K562 (cell line): ENCODE data around the gene TIAM1. TPM values are rescaled to one million over a fixed set of nuclear protein-coding genes. Genes with fewer than 3 reads are reported as not detected.
A peak's percentile ranks its signal among the peaks of the same experiment; 100 is the strongest.

Source experiments
- ATAC-seq: fragments of 200-7000 bp; cut with Tn5 transposase; 3 replicates; pipeline ENCODE4 v1.9.1; 2020; ENCODE audit warnings: moderate library complexity
- BruUV-seq: library from RNA; stranded (reverse); fragments of 400-500 nt; replicated peaks from 2 replicates; lab custom pipeline; 2021; lab: Mats Ljungman, UMichigan
- CTCF ChIA-PET: fragments of 300-600 bp; formaldehyde crosslinking; extraction: SDS; loops from one replicate; lab custom pipeline; 2021; ENCODE audit warnings: low intra/inter-chr PET ratio; lab: Yijun Ruan, JAX
- POLR2A ChIA-PET: fragments of 300-600, 350-650 bp; sonication (Branson Sonifier 250); formaldehyde crosslinking; extraction: SDS; loops from one replicate; lab custom pipeline; 2021; ENCODE audit warnings: antibody characterized with exemption, inconsistent platforms; lab: Yijun Ruan, JAX
- DNase-seq, 4 experiments: peaks; one replicate each; pipeline versions ENCODE4 v3.0.0 to v3.0.0-alpha.2; 2011 to 2018; ENCODE audit warnings: low spot score in 3 of 4, mixed read lengths in 3 of 4; ENCODE audit errors: extremely low read depth in 1 of 4
- FAIRE-seq: peaks from 2 replicates; lab custom pipeline; 2011; peaks lifted over from hg19 to GRCh38; lab: Jason Lieb, UNC
- H2AFZ ChIP-seq: 2 replicates; pipeline ENCODE4 v1.6.0; 2011; ENCODE audit warnings: low read depth, low read length, control low read depth, inconsistent platforms
- H3K27ac ChIP-seq: fragments of 200-600 bp; 3 replicates; pipeline ENCODE4 v1.8.0; 2011; ENCODE audit warnings: low read depth, mild to moderate bottlenecking, control low read depth, inconsistent platforms, low read length, moderate library complexity, mixed read lengths; ENCODE audit errors: extremely low read depth
- H3K27me3 ChIP-seq, 2 experiments: fragments of 300-600 bp in 1 of 2; 2 replicates in 1 of 2; 3 replicates in 1 of 2; pipeline versions ENCODE4 v1.6.0 to v1.8.0; 2011; ENCODE audit warnings: inconsistent platforms in 2 of 2, low read length in 2 of 2, mild to moderate bottlenecking in 1 of 2, mixed read lengths in 1 of 2, moderate library complexity in 1 of 2; ENCODE audit not compliant: control insufficient read depth in 2 of 2, insufficient read depth in 2 of 2
- H3K36me3 ChIP-seq: fragments of 300-600 bp; 3 replicates; pipeline ENCODE4 v1.8.0; 2011; ENCODE audit warnings: mild to moderate bottlenecking, low read length, inconsistent platforms; ENCODE audit not compliant: control insufficient read depth, insufficient read depth
- H3K4me1 ChIP-seq, 2 experiments: fragments of 200-600 bp in 1 of 2; replicated peaks in 1 of 2; 2 replicates in 1 of 2; 3 replicates in 1 of 2; pipeline versions ENCODE4 v1.5.1 to v1.8.0; 2011; ENCODE audit warnings: inconsistent platforms in 2 of 2, low read length in 2 of 2, mild to moderate bottlenecking in 1 of 2, mixed read lengths in 1 of 2, moderate library complexity in 1 of 2; ENCODE audit not compliant: control insufficient read depth in 2 of 2, insufficient read depth in 2 of 2
- H3K4me2 ChIP-seq: 2 replicates; pipeline ENCODE4 v1.6.1; 2011; ENCODE audit warnings: low read length, control low read depth, inconsistent platforms, mixed read lengths; ENCODE audit not compliant: insufficient read depth
- H3K4me3 ChIP-seq: fragments of 200-600 bp; sonication (generic), shearing (Covaris generic); 2 replicates; pipeline ENCODE4 v1.5.1; 2016; ENCODE audit warnings: control low read depth, inconsistent platforms
- H3K79me2 ChIP-seq: fragments of 200-600 bp; 3 replicates; pipeline ENCODE4 v1.8.0; 2011; ENCODE audit warnings: low read length, inconsistent platforms; ENCODE audit not compliant: control insufficient read depth, insufficient read depth
- H3K9ac ChIP-seq, 2 experiments: 2 replicates each; pipeline versions ENCODE4 v1.6.0 to v1.6.1; 2011; ENCODE audit warnings: low read depth in 2 of 2, low read length in 2 of 2, control low read depth in 1 of 2, inconsistent platforms in 1 of 2, mild to moderate bottlenecking in 1 of 2, mixed read lengths in 1 of 2; ENCODE audit not compliant: insufficient read depth in 1 of 2
- H3K9me1 ChIP-seq: one replicate; pipeline ENCODE4 v1.6.0; 2011; ENCODE audit warnings: inconsistent platforms, mild to moderate bottlenecking, low read length, moderate library complexity; ENCODE audit not compliant: control insufficient read depth, insufficient read depth
- H3K9me3 ChIP-seq: replicated peaks from 2 replicates; pipeline ENCODE4 v1.5.1; 2011; ENCODE audit warnings: low read depth, low read length, inconsistent platforms; ENCODE audit not compliant: control insufficient read depth, insufficient read depth
- H4K20me1 ChIP-seq: replicated peaks from 2 replicates; pipeline ENCODE4 v1.6.1; 2011; ENCODE audit warnings: low read length, inconsistent platforms, mixed read lengths; ENCODE audit not compliant: control insufficient read depth, insufficient read depth
- MBD2 ChIP-seq: sonication (generic); IDR thresholded peaks from 2 replicates; pipeline ENCODE4 v1.6.1; 2016; ENCODE audit warnings: low read depth, borderline replicate concordance
- MEIS2 ChIP-seq: fragments of 450-650 bp; IDR thresholded peaks from 2 replicates; pipeline ENCODE4 v1.6.1; 2014; ENCODE audit warnings: mild to moderate bottlenecking; ENCODE audit not compliant: partially characterized antibody
- MTA1 ChIP-seq: fragments of 450-650 bp; IDR thresholded peaks from 2 replicates; pipeline ENCODE4 v1.6.1; 2017; ENCODE audit warnings: borderline replicate concordance
- PCBP1 ChIP-seq: fragments of 200-400 bp; formaldehyde crosslinking; IDR thresholded peaks from 2 replicates; pipeline ENCODE4 v1.6.1; 2018; ENCODE audit warnings: mild to moderate bottlenecking, low read depth, low read length; ENCODE audit not compliant: poor library complexity, severe bottlenecking
- WGBS: fragments of 100-300 bp; shearing (Covaris generic); methylation state at CpG from one replicate; pipeline ENCODE4 v1.1.6; 2016; ENCODE audit warnings: low coverage, mixed read lengths; ENCODE audit not compliant: insufficient coverage; ENCODE audit errors: missing lambda C conversion rate; 5-methylcytosine and 5-hydroxymethylcytosine counted together
- in situ Hi-C: fragments of 300-500 bp; cut with MboI; formaldehyde crosslinking; loops from 4 replicates; pipeline ENCODE4 v1.15.0; 2018; ENCODE audit warnings: inconsistent platforms, mixed read lengths
- intact Hi-C: fragments of 100-400 bp; cut with micrococcal nuclease; formaldehyde crosslinking; loops from 2 replicates; pipeline ENCODE4 v1.14.2; 2022
- polyA plus RNA-seq, 8 experiments: library from polyadenylated mRNA; depleted of rRNA in 4 of 8; stranded (reverse) in 5 of 8; unstranded in 3 of 8; fragments of >200 nt; fragmentation: Nextera tagmentation in 2 of 8; fragmentation: Illumina TruSeq in 1 of 8; extraction: Ambion mirVana in 2 of 8; extraction: Trizol in 1 of 8; gene quantifications; 2 replicates each; pipeline versions ENCODE4 v1.2.1 to v1.2.3, GENCODE V29; 2011 to 2014; ENCODE audit warnings: inconsistent platforms in 1 of 8, missing spikeins in 1 of 8
- total RNA-seq, 7 experiments: library from RNA; depleted of rRNA in 6 of 7; stranded (reverse); fragments of >200 nt in 6 of 7; fragmentation: Illumina TruSeq in 2 of 7; extraction: Trizol in 2 of 7; gene quantifications; 2 replicates each; pipeline versions ENCODE4 v1.2.1 to v1.2.3, GENCODE V29; 2011 to 2021; ENCODE audit warnings: low replicate concordance in 1 of 7
- TF ChIP-seq, protein P1 (sequence below): fragments of 450-650 bp; IDR thresholded peaks from 2 replicates; pipeline ENCODE4 v1.6.1; 2016
- TF ChIP-seq, protein P2 (sequence below), 3 experiments: IDR thresholded peaks in 2 of 3; conservative IDR thresholded peaks in 1 of 3; 2 replicates each; pipeline ENCODE4 v1.5.1; 2011 to 2012; ENCODE audit warnings: low read length in 3 of 3, mild to moderate bottlenecking in 3 of 3, control low read depth in 2 of 3, improper control_type of control experiment in 1 of 3, inconsistent platforms in 1 of 3, low read depth in 1 of 3, mixed read lengths in 1 of 3, moderate library complexity in 1 of 3; ENCODE audit not compliant: insufficient read depth in 2 of 3

TIAM1 gene
- total and polyA plus RNA-seq, 9 of the 15 experiments (the other 6 are each of a cell fraction or from before 2014, with no cell fraction given), result 0.11 TPM; not detected in 8

DNA sequence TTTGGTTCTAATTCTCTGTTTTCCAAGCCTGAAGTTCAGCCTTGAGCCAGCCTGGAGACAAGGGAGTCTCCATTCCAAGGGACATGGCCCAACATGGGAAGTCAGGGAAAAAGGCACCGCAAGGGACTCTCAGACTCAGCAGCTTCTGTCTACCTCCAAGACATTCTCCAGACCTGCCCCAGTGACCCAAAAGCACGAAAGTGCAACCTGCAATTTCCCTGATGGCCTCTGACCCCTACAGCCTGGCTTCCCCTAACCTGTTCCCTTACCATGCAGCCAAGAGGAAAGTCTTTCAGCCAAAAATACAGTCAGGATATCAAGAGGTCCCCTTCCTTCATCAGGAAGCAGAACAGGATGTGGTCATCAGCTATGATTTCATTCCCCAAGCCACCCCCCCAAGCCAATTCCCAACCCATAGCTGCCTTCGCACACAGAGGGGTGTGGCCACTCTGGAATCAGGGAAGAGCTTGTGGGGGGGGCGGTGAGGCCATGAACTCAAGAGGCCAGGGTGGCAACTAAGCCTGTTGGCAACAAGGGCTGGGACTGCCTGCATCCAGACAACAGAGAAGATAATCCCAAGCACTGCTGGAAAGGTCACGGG lies 59.2 kb downstream of the TIAM1 start:
- DNase-seq, result no peak
- Histone ChIP-seq H3K9me1 (no peaks in the 10 kb centered on the region), H4K20me1 (no peaks in the 10 kb centered on the region), H3K9me3 (no peaks in the 10 kb centered on the region), H2AFZ (no peak overlapping the region), H3K4me2 (no peak overlapping the region), H3K36me3 (no peaks in the 10 kb centered on the region), H3K4me3 (no peak overlapping the region), H3K9ac (no peak overlapping the region), H3K27ac (no peak overlapping the region), H3K79me2 (no peaks in the 10 kb centered on the region), H3K27me3 (peaks cover 0 to 3% of the 10 kb centered on the region in 2 experiments; a peak in 2 of 5 replicates), H3K4me1 (peaks cover 0 to 3% of the 10 kb centered on the region in 2 experiments; a peak in 2 of 5 replicates)
- ChIA-PET CTCF (no interaction called here), POLR2A (interaction anchor here (0.6 to 0.8 kb wide), 2 partner anchors 8 to 11 kb away, joined by 3 read pairs; no protein-coding TSS in a partner anchor)
- in situ Hi-C loops, result no loop called here
- no peak for FAIRE-seq
- BruUV-seq, result no TSS peak
- WGBS, result 13% methylated on average over 5 of the region's 5 CpGs
- ATAC-seq, result no peak
- intact Hi-C loops, result no loop called here
- TF ChIP-seq PCBP1, result no peak
- TF ChIP-seq MBD2, result no peak

DNA sequence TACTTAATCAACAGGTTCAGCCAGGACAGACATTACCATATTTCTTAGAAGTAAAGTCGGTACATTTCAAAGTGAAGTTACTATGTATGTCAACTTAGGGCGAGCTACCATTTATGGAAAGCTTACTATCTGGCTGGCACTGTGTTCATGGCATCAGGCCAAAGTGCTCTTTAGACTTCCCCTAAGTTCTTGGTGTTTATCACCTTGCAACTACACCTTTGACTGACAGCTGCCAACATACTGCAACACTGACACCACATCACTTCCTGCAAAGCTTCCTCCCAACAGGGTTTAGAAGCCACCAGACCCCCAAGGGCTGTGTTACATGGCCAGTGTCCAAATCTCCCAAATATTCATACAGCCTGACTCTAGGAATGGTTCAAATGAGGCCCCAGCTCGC lies 61.0 kb downstream of the TIAM1 start:
- no peak for DNase-seq
- 2% methylated on average over 3 of the region's 3 CpGs for WGBS
- CTCF ChIA-PET, result no interaction called here

More for the DNA sequence above, 61.0 kb downstream of the TIAM1 start:
- ATAC-seq (no peak), FAIRE-seq (no peak)
- peaks cover 0 to 3% of the 10 kb centered on the region in 2 experiments; a peak in 2 of 5 replicates for H3K4me1 ChIP-seq
- peaks cover 3 to 6% of the 10 kb centered on the region in 2 experiments; a peak in 3 of 5 replicates for H3K27me3 ChIP-seq
- no peak overlapping the region for H3K4me2 ChIP-seq
- no peaks in the 10 kb centered on the region for H3K36me3 ChIP-seq
- H2AFZ ChIP-seq, result no peak overlapping the region
- H3K27ac ChIP-seq, result no peak overlapping the region
- intact Hi-C loops, result no loop called here
- POLR2A ChIA-PET, result no interaction called here
- no peak overlapping the region for H3K9ac ChIP-seq
- H3K4me3 ChIP-seq, result no peak overlapping the region
- no peaks in the 10 kb centered on the region for H4K20me1 ChIP-seq
- H3K9me1 ChIP-seq, result no peaks in the 10 kb centered on the region
- BruUV-seq, result no TSS peak
- peak; percentile 3 for TF ChIP-seq MEIS2
- TF ChIP-seq MTA1, result no peak
- TF ChIP-seq, protein P1, sequence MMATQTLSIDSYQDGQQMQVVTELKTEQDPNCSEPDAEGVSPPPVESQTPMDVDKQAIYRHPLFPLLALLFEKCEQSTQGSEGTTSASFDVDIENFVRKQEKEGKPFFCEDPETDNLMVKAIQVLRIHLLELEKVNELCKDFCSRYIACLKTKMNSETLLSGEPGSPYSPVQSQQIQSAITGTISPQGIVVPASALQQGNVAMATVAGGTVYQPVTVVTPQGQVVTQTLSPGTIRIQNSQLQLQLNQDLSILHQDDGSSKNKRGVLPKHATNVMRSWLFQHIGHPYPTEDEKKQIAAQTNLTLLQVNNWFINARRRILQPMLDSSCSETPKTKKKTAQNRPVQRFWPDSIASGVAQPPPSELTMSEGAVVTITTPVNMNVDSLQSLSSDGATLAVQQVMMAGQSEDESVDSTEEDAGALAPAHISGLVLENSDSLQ, result peak; percentile 54
- TF ChIP-seq, protein P2, sequence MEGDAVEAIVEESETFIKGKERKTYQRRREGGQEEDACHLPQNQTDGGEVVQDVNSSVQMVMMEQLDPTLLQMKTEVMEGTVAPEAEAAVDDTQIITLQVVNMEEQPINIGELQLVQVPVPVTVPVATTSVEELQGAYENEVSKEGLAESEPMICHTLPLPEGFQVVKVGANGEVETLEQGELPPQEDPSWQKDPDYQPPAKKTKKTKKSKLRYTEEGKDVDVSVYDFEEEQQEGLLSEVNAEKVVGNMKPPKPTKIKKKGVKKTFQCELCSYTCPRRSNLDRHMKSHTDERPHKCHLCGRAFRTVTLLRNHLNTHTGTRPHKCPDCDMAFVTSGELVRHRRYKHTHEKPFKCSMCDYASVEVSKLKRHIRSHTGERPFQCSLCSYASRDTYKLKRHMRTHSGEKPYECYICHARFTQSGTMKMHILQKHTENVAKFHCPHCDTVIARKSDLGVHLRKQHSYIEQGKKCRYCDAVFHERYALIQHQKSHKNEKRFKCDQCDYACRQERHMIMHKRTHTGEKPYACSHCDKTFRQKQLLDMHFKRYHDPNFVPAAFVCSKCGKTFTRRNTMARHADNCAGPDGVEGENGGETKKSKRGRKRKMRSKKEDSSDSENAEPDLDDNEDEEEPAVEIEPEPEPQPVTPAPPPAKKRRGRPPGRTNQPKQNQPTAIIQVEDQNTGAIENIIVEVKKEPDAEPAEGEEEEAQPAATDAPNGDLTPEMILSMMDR (IDR thresholded peaks at IDR 0.05 in 2 of 3, conservative IDR thresholded peaks at IDR 0.05 in 1 of 3; ENCODE audit: insufficient read depth in 2 of 3, low read depth in 1 of 3, low read length in 3 of 3), result no peak
- TF ChIP-seq, all 486 proteins: peak for 2
- no peaks in the 10 kb centered on the region for H3K79me2 ChIP-seq
- in situ Hi-C loops, result no loop called here
- no peaks in the 10 kb centered on the region for H3K9me3 ChIP-seq
